ENCODE data around the gene HMG20A. TPM values are rescaled to one million over a fixed set of nuclear protein-coding genes. Genes with fewer than 3 reads are reported as not detected.

Gene HMG20A
- total and polyA plus RNA-seq, 2 experiments from 2014 or later: 17.8 to 57.8 TPM

GRCh38 chr15:77527831-77528231, 107.1 kb downstream of the HMG20A start (continued):
- TF ChIP-seq ETS1 (IDR thresholded peaks at IDR 0.05) (no peak), CTCF (conservative IDR thresholded peaks at IDR 0.05; ENCODE audit: low read depth in 2 of 2) (no peak), REST (IDR thresholded peaks at IDR 0.05; ENCODE audit: unreplicated experiment) (no peak), ZNF331 (CRISPR knock-in tag; IDR thresholded peaks at IDR 0.05; ENCODE audit: low read depth) (no peak)

- H3K9me3 Mint-ChIP-seq: peaks cover 2% of the 10 kb centered on the region; the same call in 1 of the 3 replicates
- TF ChIP-seq STAT1 (IDR thresholded peaks at IDR 0.05; ENCODE audit: unreplicated experiment): no peak
- TF ChIP-seq EZH2phosphoT487 (IDR thresholded peaks at IDR 0.05; ENCODE audit: unreplicated experiment): no peak
- no peak for TF ChIP-seq NANOG (IDR thresholded peaks at IDR 0.05; ENCODE audit: borderline replicate concordance)
- no peak for TF ChIP-seq EZH2 (IDR thresholded peaks at IDR 0.05; ENCODE audit: low read depth, unreplicated experiment)
- no peak for TF ChIP-seq ZNF114 (CRISPR knock-in tag; IDR thresholded peaks at IDR 0.05)
- TF ChIP-seq ETS1 (IDR thresholded peaks at IDR 0.05): no peak
- TF ChIP-seq CREB1 (CRISPR knock-in tag; IDR thresholded peaks at IDR 0.05; ENCODE audit: low read depth): no peak
- no peak for TF ChIP-seq POLR2AphosphoS5 (IDR thresholded peaks at IDR 0.05; ENCODE audit: low read depth)
These were observed 107.7 kb downstream of the HMG20A start for GRCh38 chr15:77528290-77528967.

More at GRCh38 chr15:77528290-77528967, 107.7 kb downstream of the HMG20A start:
- no peaks in the 10 kb centered on the region for H3K79me2 ChIP-seq (replicated peaks; ENCODE audit: insufficient read depth)
- no peak overlapping the region for H3K4me2 ChIP-seq
- Mint-ChIP-seq H3K4me1 (peaks cover 28% of the 10 kb centered on the region), H3K36me3 (ENCODE audit: low read depth) (no peaks in the 10 kb centered on the region; the same call in 2 of the 3 replicates), H3K27ac (no peak overlapping the region; the same call in 1 of the 2 replicates), H3K27me3 (ENCODE audit: insufficient read depth, low read depth, poor library complexity) (peaks cover 12% of the 10 kb centered on the region), H3K4me3 (no peak overlapping the region; the same call in 2 of the 3 replicates)
- ATAC-seq (peak; percentile 9; the same call in 1 of the 3 replicates), DNase-seq (ENCODE audit: low spot score) (no peak)
- H3K27ac ChIP-seq (ENCODE audit: low read depth): no peak overlapping the region
- no peaks in the 10 kb centered on the region for H3K36me3 ChIP-seq (ENCODE audit: insufficient read depth)
- peaks cover 7% of the 10 kb centered on the region; the same call in 1 of the 2 replicates for H3K9me2 ChIP-seq (ENCODE audit: insufficient read depth)
- H4K20me1 ChIP-seq (replicated peaks; ENCODE audit: insufficient read depth): no peaks in the 10 kb centered on the region
- H2AFZ ChIP-seq: no peak overlapping the region
- no peak overlapping the region for H3K4me3 ChIP-seq
- no peaks in the 10 kb centered on the region for H3K27me3 ChIP-seq (ENCODE audit: insufficient read depth)
- H3K4me1 ChIP-seq (ENCODE audit: insufficient read depth): peaks cover 6% of the 10 kb centered on the region; the same call in 1 of the 2 replicates
- no peaks in the 10 kb centered on the region for H3F3A ChIP-seq (replicated peaks; ENCODE audit: low read depth)

All from GM23338 (cell line).